Smooth muscle cell (in vitro differentiated cells): ENCODE measurements around the gene TIMMDC1. TPM values are rescaled to one million over a fixed set of nuclear protein-coding genes. Genes with fewer than 3 reads are reported as not detected.

Experiments used
- DNase-seq: peaks from one replicate; lab custom pipeline; 2025; ENCODE audit not compliant: unreplicated experiment; lab: John Stamatoyannopoulos, UW
- H2AFZ ChIP-seq: fragments of 200-600 bp; sonication (generic); 2 replicates; pipeline ENCODE4 v1.6.0; 2016; ENCODE audit warnings: antibody characterized with exemption, low read depth, mild to moderate bottlenecking
- H3F3A ChIP-seq: fragments of 200-600 bp; sonication (generic); 2 replicates; pipeline ENCODE4 v1.6.0; 2017; ENCODE audit warnings: antibody characterized with exemption, low read depth
- H3K27ac ChIP-seq: fragments of 200-600 bp; sonication (generic); 2 replicates; pipeline ENCODE4 v1.5.1; 2016; ENCODE audit warnings: low read depth, mild to moderate bottlenecking
- H3K27me3 ChIP-seq: fragments of 200-600 bp; sonication (generic); 2 replicates; pipeline ENCODE4 v1.6.1; 2016; ENCODE audit warnings: low read depth, mild to moderate bottlenecking
- H3K36me3 ChIP-seq: fragments of 200-600 bp; sonication (generic); 2 replicates; pipeline ENCODE4 v1.5.1; 2016; ENCODE audit warnings: low read depth
- H3K4me1 ChIP-seq: fragments of 200-600 bp; sonication (generic); 2 replicates; pipeline ENCODE4 v1.5.1; 2016; ENCODE audit warnings: low read depth
- H3K4me2 ChIP-seq: fragments of 200-600 bp; sonication (generic); 2 replicates; pipeline ENCODE4 v1.6.0; 2016; ENCODE audit warnings: mild to moderate bottlenecking
- H3K4me3 ChIP-seq: fragments of 200-600 bp; sonication (generic); 2 replicates; pipeline ENCODE4 v1.5.1; 2016; ENCODE audit warnings: mild to moderate bottlenecking
- H3K79me2 ChIP-seq: fragments of 200-600 bp; sonication (generic); 2 replicates; pipeline ENCODE4 v1.6.0; 2016; ENCODE audit warnings: low read depth, mild to moderate bottlenecking
- H3K9ac ChIP-seq: fragments of 200-600 bp; sonication (generic); 2 replicates; pipeline ENCODE4 v1.6.0; 2016; ENCODE audit warnings: low read depth
- H3K9me3 ChIP-seq: fragments of 200-600 bp; sonication (generic); replicated peaks from 2 replicates; pipeline ENCODE4 v1.5.1; 2016; ENCODE audit warnings: low read depth
- H4K20me1 ChIP-seq: fragments of 200-600 bp; sonication (generic); 2 replicates; pipeline ENCODE4 v1.6.0; 2016; ENCODE audit warnings: low read depth
- WGBS: methylation state at CpG from one replicate; pipeline ENCODE4 v1.1.7; 2016; ENCODE audit warnings: low lambda C conversion rate; 5-methylcytosine and 5-hydroxymethylcytosine counted together
- polyA plus RNA-seq: library from polyadenylated mRNA; unstranded; fragments of >200 nt; fragmentation: Nextera tagmentation; extraction: Ambion mirVana; gene quantifications from 2 replicates; pipeline ENCODE4 v1.2.1, GENCODE V29; 2016
- total RNA-seq: library from RNA; depleted of rRNA; stranded (reverse); fragments of >200 nt; gene quantifications from 2 replicates; pipeline ENCODE4 v1.2.3, GENCODE V29; 2014
- TF ChIP-seq, protein P1 (sequence below): fragments of 200-600 bp; sonication (generic); IDR thresholded peaks from 2 replicates; pipeline ENCODE4 v1.5.1; 2017; ENCODE audit warnings: borderline replicate concordance, mild to moderate bottlenecking, antibody characterized with exemption; ENCODE audit not compliant: insufficient read depth, poor library complexity, severe bottlenecking

TIMMDC1 gene
- total and polyA plus RNA-seq, 2 experiments from 2014 or later: 83.8 to 156 TPM

DNA sequence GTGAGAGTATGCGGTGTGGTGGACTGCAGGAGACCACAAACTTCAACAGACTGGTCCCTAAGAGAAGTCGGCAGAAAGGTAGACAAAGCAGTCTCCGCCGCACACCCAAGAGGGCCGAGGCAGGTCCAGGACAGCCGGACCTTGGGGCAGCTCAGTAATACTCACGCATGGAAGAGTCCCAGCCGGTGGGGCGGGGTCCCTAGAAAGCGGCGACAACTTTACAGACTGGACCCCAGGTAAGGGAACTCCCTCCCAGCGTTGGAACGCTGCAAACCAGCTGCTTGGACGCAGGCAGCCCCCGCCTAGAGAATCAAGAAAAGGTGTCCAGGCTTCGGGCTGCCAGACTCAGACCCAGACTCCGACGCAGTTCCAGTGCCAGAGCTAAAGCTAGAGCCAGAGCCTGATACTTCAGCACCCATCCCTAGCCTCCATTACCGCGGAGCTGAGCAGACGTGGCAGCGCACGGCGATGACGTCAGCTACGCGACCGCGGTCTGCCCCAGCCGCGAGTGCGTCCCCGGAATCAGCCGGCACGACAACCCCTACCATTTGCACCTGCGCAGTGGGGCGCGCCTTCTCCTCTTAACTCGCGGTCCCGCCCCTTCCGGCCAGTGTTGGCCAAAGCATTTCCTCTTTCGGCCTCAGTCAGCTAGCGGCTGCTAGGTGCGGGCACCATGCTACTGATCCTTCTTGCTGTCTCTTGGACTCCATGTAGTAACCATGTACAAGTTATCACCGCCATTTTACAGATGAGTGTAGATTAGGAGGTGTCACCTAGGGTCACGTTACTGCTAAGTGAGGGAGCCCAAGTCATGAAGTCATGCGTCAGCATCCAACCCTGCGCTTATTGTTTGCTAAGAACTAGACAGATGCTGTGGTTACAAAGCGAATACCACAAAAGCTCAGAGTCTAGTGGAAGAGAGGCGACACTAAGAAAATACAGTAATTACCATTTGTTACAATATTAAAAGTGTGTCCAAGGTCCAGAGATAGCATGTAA, 34.9 kb upstream of the TIMMDC1 start, which contains the start of gene TMEM39A:
Gene TMEM39A (minus strand): TSS at position 445 of the 999 bp plus-strand sequence. CDS start 1,541 bp downstream, outside the sequence.
- Histone ChIP-seq H3K79me2 (peaks cover 49% of the 10 kb centered on the region), H3K4me2 (peak within 1 kb of the TSS; percentile 96), H3K9me3 (no peaks in the 10 kb centered on the region), H2AFZ (peak within 1 kb of the TSS; percentile 84), H3K4me1 (peaks cover 31% of the 10 kb centered on the region), H3K27ac (peak within 1 kb of the TSS; percentile 96), H3K4me3 (peak within 1 kb of the TSS; percentile 97), H3K27me3 (no peaks in the 10 kb centered on the region), H3K9ac (peak within 1 kb of the TSS; percentile 100), H4K20me1 (peaks cover 37% of the 10 kb centered on the region), H3F3A (no peaks in the 10 kb centered on the region), H3K36me3 (peaks cover 6% of the 10 kb centered on the region)
- TF ChIP-seq, protein P1, sequence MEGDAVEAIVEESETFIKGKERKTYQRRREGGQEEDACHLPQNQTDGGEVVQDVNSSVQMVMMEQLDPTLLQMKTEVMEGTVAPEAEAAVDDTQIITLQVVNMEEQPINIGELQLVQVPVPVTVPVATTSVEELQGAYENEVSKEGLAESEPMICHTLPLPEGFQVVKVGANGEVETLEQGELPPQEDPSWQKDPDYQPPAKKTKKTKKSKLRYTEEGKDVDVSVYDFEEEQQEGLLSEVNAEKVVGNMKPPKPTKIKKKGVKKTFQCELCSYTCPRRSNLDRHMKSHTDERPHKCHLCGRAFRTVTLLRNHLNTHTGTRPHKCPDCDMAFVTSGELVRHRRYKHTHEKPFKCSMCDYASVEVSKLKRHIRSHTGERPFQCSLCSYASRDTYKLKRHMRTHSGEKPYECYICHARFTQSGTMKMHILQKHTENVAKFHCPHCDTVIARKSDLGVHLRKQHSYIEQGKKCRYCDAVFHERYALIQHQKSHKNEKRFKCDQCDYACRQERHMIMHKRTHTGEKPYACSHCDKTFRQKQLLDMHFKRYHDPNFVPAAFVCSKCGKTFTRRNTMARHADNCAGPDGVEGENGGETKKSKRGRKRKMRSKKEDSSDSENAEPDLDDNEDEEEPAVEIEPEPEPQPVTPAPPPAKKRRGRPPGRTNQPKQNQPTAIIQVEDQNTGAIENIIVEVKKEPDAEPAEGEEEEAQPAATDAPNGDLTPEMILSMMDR: no peak
- DNase-seq: peak; percentile 95
- WGBS: 7% methylated on average over 50 of the region's 51 CpGs

- no peak overlapping the region for H3K4me3 ChIP-seq
- peaks cover 8% of the 10 kb centered on the region for H3K79me2 ChIP-seq
- 91% methylated on average over 2 of the region's 2 CpGs for WGBS
- H3K4me2 ChIP-seq: peak overlapping the region; percentile 88
- no peaks in the 10 kb centered on the region for H3K36me3 ChIP-seq
- peak overlapping the region; percentile 96 for H2AFZ ChIP-seq
- H4K20me1 ChIP-seq: no peaks in the 10 kb centered on the region
- TF ChIP-seq, protein P1: no peak
- no peak overlapping the region for H3K27ac ChIP-seq
- no peak for DNase-seq
- H3K9ac ChIP-seq: no peak overlapping the region
- no peaks in the 10 kb centered on the region for H3K9me3 ChIP-seq
- no peaks in the 10 kb centered on the region for H3F3A ChIP-seq
- peaks cover 16% of the 10 kb centered on the region for H3K4me1 ChIP-seq
- H3K27me3 ChIP-seq: no peaks in the 10 kb centered on the region
Measured at GRCh38 chr3:119468041-119468440, 30.3 kb upstream of the TIMMDC1 start.

- peak overlapping the region; percentile 88 for H3K4me3 ChIP-seq
- no peak overlapping the region for H3K27ac ChIP-seq
- TF ChIP-seq, protein P1: no peak
Measured at GRCh38 chr3:119469418-119470189, 28.7 kb upstream of the TIMMDC1 start.

More at GRCh38 chr3:119469418-119470189, 28.7 kb upstream of the TIMMDC1 start:
- Histone ChIP-seq H3K9ac (peak overlapping the region; percentile 80), H3K36me3 (no peaks in the 10 kb centered on the region), H3F3A (no peaks in the 10 kb centered on the region), H3K4me2 (peak overlapping the region; percentile 88), H4K20me1 (no peaks in the 10 kb centered on the region), H3K4me1 (peaks cover 11% of the 10 kb centered on the region), H3K79me2 (peaks cover 4% of the 10 kb centered on the region), H3K9me3 (no peaks in the 10 kb centered on the region), H3K27me3 (no peaks in the 10 kb centered on the region), H2AFZ (peak overlapping the region; percentile 96)
- DNase-seq: no peak
- 15% methylated on average over 16 of the region's 16 CpGs for WGBS
